ENCODE results near the gene BCL6B. TPM values are rescaled to one million over a fixed set of nuclear protein-coding genes. Genes with fewer than 3 reads are reported as not detected.
A peak's percentile ranks its signal among the peaks of the same experiment; 100 is the strongest.

The BCL6B gene
- total and polyA plus RNA-seq, 2 experiments from 2014 or later: 0.53 to 1.1 TPM

DNA sequence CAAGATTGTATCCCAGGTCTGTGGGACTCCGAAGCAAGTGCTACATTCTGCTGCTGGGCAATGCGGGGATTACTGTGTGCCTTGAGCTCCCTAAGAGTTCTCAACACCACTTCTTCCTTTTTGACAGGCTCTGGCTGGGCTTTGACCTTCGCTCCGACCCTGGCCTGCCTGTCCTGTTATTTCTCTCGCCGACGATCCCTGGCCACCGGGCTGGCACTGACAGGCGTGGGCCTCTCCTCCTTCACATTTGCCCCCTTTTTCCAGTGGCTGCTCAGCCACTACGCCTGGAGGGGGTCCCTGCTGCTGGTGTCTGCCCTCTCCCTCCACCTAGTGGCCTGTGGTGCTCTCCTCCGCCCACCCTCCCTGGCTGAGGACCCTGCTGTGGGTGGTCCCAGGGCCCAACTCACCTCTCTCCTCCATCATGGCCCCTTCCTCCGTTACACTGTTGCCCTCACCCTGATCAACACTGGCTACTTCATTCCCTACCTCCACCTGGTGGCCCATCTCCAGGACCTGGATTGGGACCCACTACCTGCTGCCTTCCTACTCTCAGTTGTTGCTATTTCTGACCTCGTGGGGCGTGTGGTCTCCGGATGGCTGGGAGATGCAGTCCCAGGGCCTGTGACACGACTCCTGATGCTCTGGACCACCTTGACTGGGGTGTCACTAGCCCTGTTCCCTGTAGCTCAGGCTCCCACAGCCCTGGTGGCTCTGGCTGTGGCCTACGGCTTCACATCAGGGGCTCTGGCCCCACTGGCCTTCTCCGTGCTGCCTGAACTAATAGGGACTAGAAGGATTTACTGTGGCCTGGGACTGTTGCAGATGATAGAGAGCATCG is 15.4 kb downstream of the BCL6B start:
- Histone ChIP-seq H3K36me3 (replicated peaks; ENCODE audit: insufficient read depth, low read depth) (no peaks in the 10 kb centered on the region), H3K79me2 (peaks cover 9% of the 10 kb centered on the region), H3K27ac (peak overlapping the region; percentile 23), H3K4me3 (no peak overlapping the region), H3K4me1 (ENCODE audit: insufficient read depth) (peaks cover 17% of the 10 kb centered on the region), H3K4me2 (peak overlapping the region; percentile 89), H3K9me3 (ENCODE audit: low read depth) (no peaks in the 10 kb centered on the region), H2AFZ (no peak overlapping the region), H4K20me1 (ENCODE audit: insufficient read depth, poor library complexity, severe bottlenecking) (no peaks in the 10 kb centered on the region), H3K9me2 (replicated peaks; ENCODE audit: insufficient read depth) (no peaks in the 10 kb centered on the region), H3K27me3 (peaks cover 12% of the 10 kb centered on the region)
- no peak for DNase-seq (ENCODE audit: low spot score)
- TF ChIP-seq EZH2phosphoT487 (IDR thresholded peaks at IDR 0.05; ENCODE audit: low read depth, severe bottlenecking, unreplicated experiment): no peak
- TF ChIP-seq, protein P1, sequence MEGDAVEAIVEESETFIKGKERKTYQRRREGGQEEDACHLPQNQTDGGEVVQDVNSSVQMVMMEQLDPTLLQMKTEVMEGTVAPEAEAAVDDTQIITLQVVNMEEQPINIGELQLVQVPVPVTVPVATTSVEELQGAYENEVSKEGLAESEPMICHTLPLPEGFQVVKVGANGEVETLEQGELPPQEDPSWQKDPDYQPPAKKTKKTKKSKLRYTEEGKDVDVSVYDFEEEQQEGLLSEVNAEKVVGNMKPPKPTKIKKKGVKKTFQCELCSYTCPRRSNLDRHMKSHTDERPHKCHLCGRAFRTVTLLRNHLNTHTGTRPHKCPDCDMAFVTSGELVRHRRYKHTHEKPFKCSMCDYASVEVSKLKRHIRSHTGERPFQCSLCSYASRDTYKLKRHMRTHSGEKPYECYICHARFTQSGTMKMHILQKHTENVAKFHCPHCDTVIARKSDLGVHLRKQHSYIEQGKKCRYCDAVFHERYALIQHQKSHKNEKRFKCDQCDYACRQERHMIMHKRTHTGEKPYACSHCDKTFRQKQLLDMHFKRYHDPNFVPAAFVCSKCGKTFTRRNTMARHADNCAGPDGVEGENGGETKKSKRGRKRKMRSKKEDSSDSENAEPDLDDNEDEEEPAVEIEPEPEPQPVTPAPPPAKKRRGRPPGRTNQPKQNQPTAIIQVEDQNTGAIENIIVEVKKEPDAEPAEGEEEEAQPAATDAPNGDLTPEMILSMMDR (IDR thresholded peaks at IDR 0.05; ENCODE audit: poor library complexity): no peak
- no peak for TF ChIP-seq EZH2 (IDR thresholded peaks at IDR 0.05; ENCODE audit: borderline replicate concordance)
- 86% methylated on average over 19 of the region's 19 CpGs for WGBS (ENCODE audit: low lambda C conversion rate, missing lambda C conversion rate)

DNA sequence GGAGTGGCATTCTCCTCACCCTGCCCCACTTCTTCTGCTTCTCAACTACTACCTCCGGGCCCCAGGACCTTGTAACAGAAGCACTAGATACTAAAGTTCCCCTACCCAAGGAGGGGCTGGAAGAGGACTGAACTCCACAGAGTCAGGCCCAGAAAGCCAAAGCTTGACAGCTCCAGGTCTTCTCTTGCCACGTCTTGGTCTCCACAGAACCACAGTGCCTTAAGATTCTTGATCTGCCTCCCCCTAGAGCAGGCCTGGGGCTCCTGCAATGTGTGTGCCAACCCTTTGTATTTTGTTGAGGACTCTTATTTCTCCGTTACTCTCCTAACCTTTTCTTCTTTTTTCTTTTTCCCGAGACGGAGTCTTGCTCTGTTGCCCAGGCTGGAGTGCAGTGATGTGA is 17.0 kb downstream of the BCL6B start:
- WGBS (ENCODE audit: low lambda C conversion rate, missing lambda C conversion rate): 93% methylated on average over 5 of the region's 5 CpGs
- no peak overlapping the region for H3K4me2 ChIP-seq

DNA sequence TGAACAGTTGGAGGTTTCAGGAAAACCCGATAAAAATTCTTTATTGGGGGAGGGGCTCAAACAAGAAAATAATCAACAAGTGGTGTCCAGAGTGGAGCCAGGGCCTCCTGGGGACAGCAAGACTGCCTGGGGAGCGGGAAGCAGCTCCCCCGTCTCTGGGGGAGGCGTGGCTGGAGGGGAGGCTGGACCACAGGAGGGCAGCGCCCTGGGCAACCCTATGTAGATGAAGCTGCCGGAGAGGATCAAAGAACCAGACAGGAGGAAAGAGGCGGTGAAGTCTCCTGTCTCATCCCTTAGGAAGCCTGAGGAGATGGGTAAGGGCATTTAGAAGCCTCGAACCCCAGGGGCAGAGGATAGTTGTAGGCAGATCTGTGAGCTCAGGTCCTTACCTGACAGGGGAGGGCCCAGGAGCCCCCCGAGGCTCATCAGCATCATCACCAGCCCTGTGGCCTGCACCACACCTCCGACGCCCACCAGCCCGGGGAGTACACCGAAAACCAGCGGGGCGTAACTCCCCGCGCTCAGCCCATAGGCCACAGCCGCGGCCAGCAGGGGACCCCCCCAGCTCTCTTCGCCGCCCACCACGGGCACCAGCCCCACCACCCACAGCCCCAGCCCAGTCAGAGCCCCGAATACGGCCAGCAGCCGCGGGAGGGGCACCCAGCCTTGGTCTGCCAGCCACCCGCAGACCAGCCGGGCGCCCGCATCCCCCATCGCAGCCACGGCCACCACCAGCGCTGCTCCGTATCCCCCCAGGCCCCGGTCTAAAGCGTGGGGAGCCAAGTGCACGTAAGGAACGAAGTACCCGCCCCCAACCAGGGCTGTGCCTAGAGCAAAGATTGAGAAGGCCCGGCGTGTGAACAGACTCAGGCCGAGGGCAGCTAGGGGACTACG is 19.0 kb downstream of the BCL6B start:
- no peak overlapping the region for H3K27ac ChIP-seq
- no peak overlapping the region for H3K4me3 ChIP-seq
- H3K4me1 ChIP-seq (ENCODE audit: insufficient read depth): peaks cover 19% of the 10 kb centered on the region
- no peaks in the 10 kb centered on the region for H3K9me3 ChIP-seq (ENCODE audit: low read depth)
- no peaks in the 10 kb centered on the region for H3K9me2 ChIP-seq (replicated peaks; ENCODE audit: insufficient read depth)
- no peaks in the 10 kb centered on the region for H3K36me3 ChIP-seq (replicated peaks; ENCODE audit: insufficient read depth, low read depth)
- peak overlapping the region; percentile 95 for H3K4me2 ChIP-seq
- DNase-seq (ENCODE audit: low spot score): peak; percentile 63
- WGBS (ENCODE audit: low lambda C conversion rate, missing lambda C conversion rate): 19% methylated on average over 31 of the region's 43 CpGs
- H4K20me1 ChIP-seq (ENCODE audit: insufficient read depth, poor library complexity, severe bottlenecking): no peaks in the 10 kb centered on the region
- TF ChIP-seq, protein P1 (IDR thresholded peaks at IDR 0.05; ENCODE audit: poor library complexity): no peak
- TF ChIP-seq EZH2phosphoT487 (IDR thresholded peaks at IDR 0.05; ENCODE audit: low read depth, severe bottlenecking, unreplicated experiment) (no peak), EZH2 (IDR thresholded peaks at IDR 0.05; ENCODE audit: borderline replicate concordance) (no peak)
- peak overlapping the region; percentile 88 for H2AFZ ChIP-seq
- H3K27me3 ChIP-seq: peaks cover 13% of the 10 kb centered on the region
- peaks cover 4% of the 10 kb centered on the region for H3K79me2 ChIP-seq

More for the DNA sequence above, 17.0 kb downstream of the BCL6B start:
- Histone ChIP-seq H3K27me3 (peaks cover 13% of the 10 kb centered on the region), H3K27ac (no peak overlapping the region), H2AFZ (no peak overlapping the region), H4K20me1 (ENCODE audit: insufficient read depth, poor library complexity, severe bottlenecking) (no peaks in the 10 kb centered on the region), H3K36me3 (replicated peaks; ENCODE audit: insufficient read depth, low read depth) (no peaks in the 10 kb centered on the region), H3K9me3 (ENCODE audit: low read depth) (no peaks in the 10 kb centered on the region), H3K9me2 (replicated peaks; ENCODE audit: insufficient read depth) (no peaks in the 10 kb centered on the region), H3K4me1 (ENCODE audit: insufficient read depth) (peaks cover 24% of the 10 kb centered on the region), H3K79me2 (peaks cover 9% of the 10 kb centered on the region), H3K4me3 (no peak overlapping the region)
- DNase-seq (ENCODE audit: low spot score): no peak
- no peak for TF ChIP-seq EZH2phosphoT487 (IDR thresholded peaks at IDR 0.05; ENCODE audit: low read depth, severe bottlenecking, unreplicated experiment)

Data from hepatocyte (in vitro differentiated cells).